Neural cell (in vitro differentiated cells): ENCODE measurements around the gene SLC29A2. TPM values are rescaled to one million over a fixed set of nuclear protein-coding genes. Genes with fewer than 3 reads are reported as not detected.
A peak's percentile ranks its signal among the peaks of the same experiment; 100 is the strongest.

Experiments used
- H2AFZ ChIP-seq: fragments of 200-600, 300-800 bp; sonication (generic), shearing (Covaris generic); 2 replicates; pipeline ENCODE4 v1.6.0; 2014; ENCODE audit warnings: low read depth, mild to moderate bottlenecking, antibody characterized with exemption, low read length, moderate library complexity
- H3F3A ChIP-seq: fragments of 200-600 bp; shearing (Covaris generic); 2 replicates; pipeline ENCODE4 v1.6.1; 2016; ENCODE audit warnings: mild to moderate bottlenecking, moderate library complexity, mixed read lengths, antibody characterized with exemption, low read length; ENCODE audit not compliant: insufficient read depth, poor library complexity, severe bottlenecking
- H3K27ac ChIP-seq: fragments of 200-600, 300-800 bp; sonication (generic), shearing (Covaris generic); 2 replicates; pipeline ENCODE4 v1.5.1; 2014; ENCODE audit warnings: mild to moderate bottlenecking, low read length, moderate library complexity
- H3K27me3 ChIP-seq: fragments of 300-800, 200-600 bp; sonication (generic), shearing (Covaris generic); 2 replicates; pipeline ENCODE4 v1.6.0; 2014; ENCODE audit warnings: mild to moderate bottlenecking, low read depth, low read length, moderate library complexity; ENCODE audit not compliant: insufficient read depth
- H3K36me3 ChIP-seq: fragments of 300-800, 200-600 bp; sonication (generic), shearing (Covaris generic); 2 replicates; pipeline ENCODE4 v1.5.1; 2014; ENCODE audit warnings: mild to moderate bottlenecking, antibody characterized with exemption, low read length, moderate library complexity; ENCODE audit not compliant: insufficient read depth
- H3K4me2 ChIP-seq: fragments of 300-800, 200-600 bp; sonication (generic), shearing (Covaris generic); 2 replicates; pipeline ENCODE4 v1.6.0; 2014; ENCODE audit warnings: mild to moderate bottlenecking, low read length
- H3K4me3 ChIP-seq: fragments of 300-800, 200-600 bp; sonication (generic), shearing (Covaris generic); 2 replicates; pipeline ENCODE4 v1.5.1; 2014; ENCODE audit warnings: mild to moderate bottlenecking, low read length, moderate library complexity
- H3K79me2 ChIP-seq: fragments of 200-600 bp; shearing (Covaris generic); replicated peaks from 2 replicates; pipeline ENCODE4 v1.6.0; 2014; ENCODE audit warnings: mild to moderate bottlenecking, low read length, moderate library complexity; ENCODE audit not compliant: insufficient read depth
- H3K9ac ChIP-seq: fragments of 300-800, 200-600 bp; sonication (generic), shearing (Covaris generic); 2 replicates; pipeline ENCODE4 v1.6.1; 2016; ENCODE audit warnings: mild to moderate bottlenecking, low read length, mixed read lengths
- H3K9me2 ChIP-seq: fragments of 200-600 bp; shearing (Covaris generic); 2 replicates; pipeline ENCODE4 v1.6.1; 2016; ENCODE audit warnings: mild to moderate bottlenecking, low read length, mixed read lengths; ENCODE audit not compliant: insufficient read depth
- H3K9me3 ChIP-seq: fragments of 200-600, 300-800 bp; sonication (generic), shearing (Covaris generic); 2 replicates; pipeline ENCODE4 v1.6.1; 2016; ENCODE audit warnings: mild to moderate bottlenecking, mixed run types, low read length, moderate library complexity, mixed read lengths
- H4K20me1 ChIP-seq: fragments of 200-600 bp; shearing (Covaris generic); 2 replicates; pipeline ENCODE4 v1.6.1; 2016; ENCODE audit warnings: mild to moderate bottlenecking, mixed run types; ENCODE audit not compliant: insufficient read depth
- EZH2 ChIP-seq: fragments of 200-600, 300-800 bp; shearing (Covaris generic), sonication (generic); IDR thresholded peaks from 2 replicates; pipeline ENCODE4 v1.6.1; 2014; ENCODE audit warnings: antibody characterized with exemption, low read length, borderline replicate concordance, mild to moderate bottlenecking; ENCODE audit not compliant: insufficient read depth, poor library complexity, severe bottlenecking
- MXI1 ChIP-seq: fragments of 450-650 bp; conservative IDR thresholded peaks from 2 replicates; pipeline ENCODE4 v1.6.1; 2014; ENCODE audit warnings: antibody characterized with exemption, mild to moderate bottlenecking; ENCODE audit not compliant: poor library complexity, severe bottlenecking
- POLR2AphosphoS5 ChIP-seq: IDR thresholded peaks from 2 replicates; pipeline ENCODE4 v1.6.1; 2012
- RAD21 ChIP-seq: fragments of 450-650 bp; conservative IDR thresholded peaks from 2 replicates; pipeline ENCODE4 v1.6.1; 2014; ENCODE audit warnings: antibody characterized with exemption, mild to moderate bottlenecking, moderate library complexity
- SMC3 ChIP-seq: fragments of 450-650 bp; conservative IDR thresholded peaks from 2 replicates; pipeline ENCODE4 v1.6.1; 2014; ENCODE audit warnings: antibody characterized with exemption, mild to moderate bottlenecking, moderate library complexity; ENCODE audit not compliant: poor library complexity
- TAF1 ChIP-seq: IDR thresholded peaks from 2 replicates; pipeline ENCODE4 v1.6.1; 2012; ENCODE audit warnings: low read depth
- polyA plus RNA-seq: library from polyadenylated mRNA; depleted of rRNA; stranded (reverse); fragments of >200 nt; gene quantifications from 2 replicates; pipeline ENCODE4 v1.2.3, GENCODE V29; 2014
- small RNA-seq, 3 experiments: library from RNA; depleted of rRNA; stranded (forward); fragments of <200 nt; gene quantifications; one replicate each; pipeline ENCODE3, GENCODE V24; 2012
- TF ChIP-seq, protein P1 (sequence below): IDR thresholded peaks from 2 replicates; pipeline ENCODE4 v1.6.1; 2012; ENCODE audit warnings: borderline replicate concordance

The SLC29A2 gene
- polyA plus RNA-seq, 1 donor from 2014 or later = 1.7 TPM

DNA sequence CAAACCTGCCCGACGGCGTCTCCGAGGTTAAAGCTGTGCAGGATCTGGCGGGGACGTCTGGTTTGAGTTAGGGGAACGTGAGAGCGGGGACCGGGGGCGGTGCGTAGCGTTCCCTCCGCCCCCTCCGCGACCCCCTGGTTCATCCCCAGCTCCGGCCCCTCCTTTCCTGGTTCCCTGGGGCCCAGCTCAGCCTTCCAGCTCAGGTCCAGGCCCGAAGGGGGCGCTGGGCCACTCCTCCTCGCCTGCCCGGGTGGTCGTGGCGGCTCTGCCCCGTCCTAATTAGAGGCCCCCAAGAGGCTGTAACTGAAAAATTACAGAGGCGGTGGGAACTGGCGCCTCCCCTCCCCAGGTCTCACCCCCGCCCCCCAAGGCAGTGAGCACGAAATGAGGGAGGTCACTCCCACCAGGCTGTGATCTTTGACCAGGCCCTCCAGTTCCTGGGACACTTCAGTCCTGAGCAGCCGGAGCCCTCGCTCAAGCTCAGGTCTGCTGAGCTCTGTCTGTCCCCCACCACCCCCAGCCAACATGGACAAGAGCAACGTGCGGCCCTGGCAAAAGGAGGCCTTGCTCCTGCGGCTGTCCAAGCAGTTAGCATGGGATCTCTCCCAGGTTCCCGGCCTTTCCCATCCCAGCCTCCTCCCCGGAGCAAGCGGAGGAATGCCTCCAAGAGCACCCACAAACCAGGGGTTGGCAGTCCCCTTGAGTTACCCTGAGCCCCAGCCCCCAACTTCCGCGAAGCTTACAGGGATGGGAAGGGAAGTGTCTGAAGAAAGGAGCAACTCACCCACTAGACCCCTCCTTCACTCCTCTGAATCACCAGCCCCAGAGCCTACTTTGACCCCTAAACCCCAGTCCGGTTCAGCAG, 58.0 kb downstream of the SLC29A2 start:
- H2AFZ ChIP-seq = peak overlapping the region; percentile 60
- peak overlapping the region; percentile 59 for H3K4me2 ChIP-seq

DNA sequence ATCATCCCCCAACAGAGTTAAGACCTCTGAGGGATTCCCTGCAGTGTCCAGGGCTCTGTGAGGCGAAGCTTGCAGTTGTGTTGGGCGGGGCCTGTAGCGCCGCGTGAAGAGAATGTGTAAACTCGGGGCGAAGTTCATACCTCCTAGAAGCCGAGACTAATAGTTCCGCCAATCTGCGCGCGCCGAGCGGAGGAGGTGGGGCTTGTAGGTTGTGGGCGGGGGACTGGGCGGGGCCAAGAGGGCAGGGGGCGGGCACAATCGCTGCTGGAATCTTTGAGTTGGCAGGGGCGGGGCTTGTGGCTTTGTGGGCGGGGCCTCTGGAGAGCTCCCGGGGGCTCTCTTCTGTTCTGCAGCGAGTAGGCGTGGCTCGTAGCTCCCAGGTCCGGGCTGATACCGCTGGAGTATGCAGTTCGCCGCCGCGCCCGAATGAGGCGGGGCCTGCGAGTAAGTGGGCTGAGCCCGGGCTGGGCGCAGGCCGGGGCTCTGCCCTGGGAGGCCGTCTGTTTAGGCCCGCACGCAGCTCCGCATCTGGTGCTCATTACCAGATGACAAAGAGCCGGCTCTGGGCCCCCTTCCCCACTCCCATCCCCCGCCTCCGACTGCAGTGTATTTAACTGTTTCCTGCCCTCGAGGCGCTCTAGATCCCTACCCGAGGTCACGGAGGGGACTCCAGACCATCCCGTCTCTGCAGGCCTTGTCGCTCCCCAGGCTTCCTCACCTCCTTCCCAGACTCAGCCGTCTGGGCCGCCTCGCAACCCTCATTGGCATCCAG, 58.8 kb downstream of the SLC29A2 start:
- Histone ChIP-seq H3K9me2 (no peaks in the 10 kb centered on the region), H3K9ac (peak overlapping the region; percentile 69), H3K79me2 (no peaks in the 10 kb centered on the region), H3K4me2 (peak overlapping the region; percentile 59), H4K20me1 (no peaks in the 10 kb centered on the region), H3K27ac (peak overlapping the region; percentile 49), H3K4me3 (peak overlapping the region; percentile 70), H2AFZ (peak overlapping the region; percentile 60), H3K36me3 (no peaks in the 10 kb centered on the region), H3K9me3 (no peaks in the 10 kb centered on the region), H3F3A (no peaks in the 10 kb centered on the region), H3K27me3 (peaks cover 11% of the 10 kb centered on the region)
- TF ChIP-seq EZH2 (no peak), POLR2AphosphoS5 (peak; percentile 53)

More for the DNA sequence above, 58.0 kb downstream of the SLC29A2 start:
- Histone ChIP-seq H3K36me3 (no peaks in the 10 kb centered on the region), H4K20me1 (no peaks in the 10 kb centered on the region), H3K79me2 (no peaks in the 10 kb centered on the region), H3K9me2 (no peaks in the 10 kb centered on the region), H3K9me3 (no peaks in the 10 kb centered on the region), H3K27me3 (peaks cover 11% of the 10 kb centered on the region), H3K27ac (peak overlapping the region; percentile 49), H3F3A (no peaks in the 10 kb centered on the region), H3K4me3 (peak overlapping the region; percentile 70), H3K9ac (peak overlapping the region; percentile 69)
- TF ChIP-seq TAF1 (no peak), RAD21 (no peak), MXI1 (no peak), SMC3 (no peak), POLR2AphosphoS5 (no peak), EZH2 (no peak)
- TF ChIP-seq, protein P1, sequence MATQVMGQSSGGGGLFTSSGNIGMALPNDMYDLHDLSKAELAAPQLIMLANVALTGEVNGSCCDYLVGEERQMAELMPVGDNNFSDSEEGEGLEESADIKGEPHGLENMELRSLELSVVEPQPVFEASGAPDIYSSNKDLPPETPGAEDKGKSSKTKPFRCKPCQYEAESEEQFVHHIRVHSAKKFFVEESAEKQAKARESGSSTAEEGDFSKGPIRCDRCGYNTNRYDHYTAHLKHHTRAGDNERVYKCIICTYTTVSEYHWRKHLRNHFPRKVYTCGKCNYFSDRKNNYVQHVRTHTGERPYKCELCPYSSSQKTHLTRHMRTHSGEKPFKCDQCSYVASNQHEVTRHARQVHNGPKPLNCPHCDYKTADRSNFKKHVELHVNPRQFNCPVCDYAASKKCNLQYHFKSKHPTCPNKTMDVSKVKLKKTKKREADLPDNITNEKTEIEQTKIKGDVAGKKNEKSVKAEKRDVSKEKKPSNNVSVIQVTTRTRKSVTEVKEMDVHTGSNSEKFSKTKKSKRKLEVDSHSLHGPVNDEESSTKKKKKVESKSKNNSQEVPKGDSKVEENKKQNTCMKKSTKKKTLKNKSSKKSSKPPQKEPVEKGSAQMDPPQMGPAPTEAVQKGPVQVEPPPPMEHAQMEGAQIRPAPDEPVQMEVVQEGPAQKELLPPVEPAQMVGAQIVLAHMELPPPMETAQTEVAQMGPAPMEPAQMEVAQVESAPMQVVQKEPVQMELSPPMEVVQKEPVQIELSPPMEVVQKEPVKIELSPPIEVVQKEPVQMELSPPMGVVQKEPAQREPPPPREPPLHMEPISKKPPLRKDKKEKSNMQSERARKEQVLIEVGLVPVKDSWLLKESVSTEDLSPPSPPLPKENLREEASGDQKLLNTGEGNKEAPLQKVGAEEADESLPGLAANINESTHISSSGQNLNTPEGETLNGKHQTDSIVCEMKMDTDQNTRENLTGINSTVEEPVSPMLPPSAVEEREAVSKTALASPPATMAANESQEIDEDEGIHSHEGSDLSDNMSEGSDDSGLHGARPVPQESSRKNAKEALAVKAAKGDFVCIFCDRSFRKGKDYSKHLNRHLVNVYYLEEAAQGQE = no peak

Small RNAs within 50 kb of the gene (small RNA-seq; reads per million reads assigned to genes)
- gene RF00017 (0 reads per million in 3 experiments), gene RNU1-84P (0.43 to 7.2 (median 1.2) reads per million in 3 experiments)

Other genes with a start within 250 kb of the SLC29A2 start
- 45.6 and 49.6 TPM in 2 replicates for gene KLC2, start 114.1 kb downstream of the SLC29A2 start, polyA plus RNA-seq
- gene RAB1B, start 103.1 kb downstream of the SLC29A2 start, polyA plus RNA-seq = 27.2 and 27.9 TPM in 2 replicates
- gene CNIH2, start 93.6 kb downstream of the SLC29A2 start, polyA plus RNA-seq = 47.9 and 54.5 TPM in 2 replicates
- gene YIF1A, start 82.6 kb downstream of the SLC29A2 start, polyA plus RNA-seq = 40.3 and 51.2 TPM in 2 replicates
- 5.3 and 8.4 TPM in 2 replicates for gene TMEM151A, start 79.9 kb downstream of the SLC29A2 start, polyA plus RNA-seq
- gene CD248, start 54.7 kb downstream of the SLC29A2 start, polyA plus RNA-seq = not detected in 2 replicates
- 1.4 and 4.2 TPM in 2 replicates for gene RIN1, start 35.3 kb downstream of the SLC29A2 start, polyA plus RNA-seq
- 78.3 and 108 TPM in 2 replicates for gene BRMS1, start 26.7 kb downstream of the SLC29A2 start, polyA plus RNA-seq
- gene B4GAT1, start 24.1 kb downstream of the SLC29A2 start, polyA plus RNA-seq = 162 TPM in 2 replicates
- gene NPAS4, start 49.3 kb upstream of the SLC29A2 start, polyA plus RNA-seq = 6.7 and 10.6 TPM in 2 replicates
- gene MRPL11, start 67.1 kb upstream of the SLC29A2 start, polyA plus RNA-seq = 50.9 and 54.3 TPM in 2 replicates
- 13.3 and 16.2 TPM in 2 replicates for gene PELI3, start 95.1 kb upstream of the SLC29A2 start, polyA plus RNA-seq
- gene DPP3, start 108.7 kb upstream of the SLC29A2 start, polyA plus RNA-seq = 56.2 and 71.7 TPM in 2 replicates
- gene BBS1, start 138.9 kb upstream of the SLC29A2 start, polyA plus RNA-seq = 55.1 and 69.5 TPM in 2 replicates
- gene ZDHHC24, start 174.3 kb upstream of the SLC29A2 start, polyA plus RNA-seq = 14.9 and 15.9 TPM in 2 replicates
- gene ACTN3, start 175.1 kb upstream of the SLC29A2 start, polyA plus RNA-seq = not detected in 2 replicates
- gene CTSF, start 196.8 kb upstream of the SLC29A2 start, polyA plus RNA-seq = 2.7 and 4.2 TPM in 2 replicates
- gene CCDC87, start 221.3 kb upstream of the SLC29A2 start, polyA plus RNA-seq = 0.48 TPM in 1 of 2 replicates, not detected in the other
- gene CCS, start 221.4 kb upstream of the SLC29A2 start, polyA plus RNA-seq = 40.8 and 71.6 TPM in 2 replicates
- 43.0 and 44.8 TPM in 2 replicates for gene RBM14, start 244.9 kb upstream of the SLC29A2 start, polyA plus RNA-seq